HEK293T (cell line): ENCODE measurements around the gene TUBG2.

Experiments used
- CTCF ChIA-PET: fragments of 350-600 bp; formaldehyde crosslinking; extraction: SDS; loops from one replicate; lab custom pipeline; 2021; ENCODE audit warnings: antibody characterized with exemption, inconsistent platforms; lab: Yijun Ruan, JAX
- POLR2A ChIA-PET: fragments of 350-600 bp; formaldehyde crosslinking; extraction: SDS; loops from one replicate; lab custom pipeline; 2020; ENCODE audit warnings: antibody characterized with exemption, inconsistent platforms; lab: Yijun Ruan, JAX
- DNase-seq: peaks from one replicate; pipeline ENCODE4 v3.0.0; 2012; ENCODE audit warnings: mixed read lengths; ENCODE audit errors: extremely low spot score
- ARNT ChIP-seq: fragments of 450-650 bp; IDR thresholded peaks from 2 replicates; pipeline ENCODE4 v1.6.1; 2017; ENCODE audit warnings: mild to moderate bottlenecking
- BHLHE40 ChIP-seq: fragments of 450-650 bp; IDR thresholded peaks from 2 replicates; pipeline ENCODE4 v1.6.1; 2016; ENCODE audit warnings: mild to moderate bottlenecking, moderate library complexity, borderline replicate concordance
- CTBP1 ChIP-seq: fragments of 450-650 bp; IDR thresholded peaks from 2 replicates; pipeline ENCODE4 v1.6.1; 2016; ENCODE audit warnings: borderline replicate concordance
- ELF4 ChIP-seq: fragments of 450-650 bp; IDR thresholded peaks from 2 replicates; pipeline ENCODE4 v1.6.1; 2017; ENCODE audit warnings: antibody characterized with exemption
- FOXA1 ChIP-seq: fragments of 450-650 bp; IDR thresholded peaks from 2 replicates; pipeline ENCODE4 v1.6.1; 2016; ENCODE audit warnings: mild to moderate bottlenecking
- FOXK2 ChIP-seq: fragments of 450-650 bp; IDR thresholded peaks from 2 replicates; pipeline ENCODE4 v1.6.1; 2016; ENCODE audit warnings: mild to moderate bottlenecking
- FOXM1 ChIP-seq: fragments of 450-650 bp; IDR thresholded peaks from 2 replicates; pipeline ENCODE4 v1.6.1; 2017; ENCODE audit warnings: mild to moderate bottlenecking, borderline replicate concordance
- HDGF ChIP-seq: fragments of 450-650 bp; IDR thresholded peaks from 2 replicates; pipeline ENCODE4 v1.6.1; 2017; ENCODE audit warnings: antibody characterized with exemption, borderline replicate concordance
- L3MBTL2 ChIP-seq: fragments of 450-650 bp; conservative IDR thresholded peaks from 2 replicates; pipeline ENCODE4 v1.6.1; 2016; ENCODE audit warnings: mild to moderate bottlenecking
- LEF1 ChIP-seq: fragments of 450-650 bp; IDR thresholded peaks from 2 replicates; pipeline ENCODE4 v1.6.1; 2017; ENCODE audit warnings: mild to moderate bottlenecking, borderline replicate concordance
- NFRKB ChIP-seq: fragments of 450-650 bp; IDR thresholded peaks from 2 replicates; pipeline ENCODE4 v1.6.1; 2016; ENCODE audit warnings: mild to moderate bottlenecking, moderate library complexity
- PKNOX1 ChIP-seq: fragments of 450-650 bp; IDR thresholded peaks from 2 replicates; pipeline ENCODE4 v1.6.1; 2016
- SP1 ChIP-seq: fragments of 450-650 bp; IDR thresholded peaks from 2 replicates; pipeline ENCODE4 v1.6.1; 2017
- TARDBP ChIP-seq: fragments of 450-650 bp; IDR thresholded peaks from 2 replicates; pipeline ENCODE4 v1.6.1; 2016
- ZNF384 ChIP-seq: fragments of 450-650 bp; IDR thresholded peaks from 2 replicates; pipeline ENCODE4 v1.6.1; 2016

TUBG2 gene

GRCh38 chr17:42629411-42630009, 29.6 kb upstream of the TUBG2 start:
- TF ChIP-seq FOXM1 (no peak), BHLHE40 (no peak)
- DNase-seq, result no peak
- CTCF ChIA-PET, result no interaction called here
- POLR2A ChIA-PET, result no interaction called here

GRCh38 chr17:42632949-42633444, 26.1 kb upstream of the TUBG2 start:
- ChIA-PET CTCF (interaction anchor here (0.6 to 0.7 kb wide), 3 partner anchors 10 to 55 kb away, joined by 3 to 4 read pairs (median 3); partner anchors contain the start of gene PSMC3IP), POLR2A (interaction anchor here (0.6 to 1.0 kb wide), 5 partner anchors 11 to 53 kb away, joined by 3 to 5 read pairs (median 3); partner anchors contain the start of gene PLEKHH3)
- TF ChIP-seq PKNOX1 (no peak; the same call in 1 of the 2 replicates), L3MBTL2 (no peak), BHLHE40 (no peak)
- DNase-seq, result no peak

GRCh38 chr17:42639525-42640113, 19.5 kb upstream of the TUBG2 start:
- no peak for DNase-seq
- ChIA-PET POLR2A (interaction anchor here (0.6 to 1.1 kb wide), 3 partner anchors 18 to 133 kb away, joined by 3 to 4 read pairs (median 3); partner anchors contain the start of genes RETREG3 and TUBG1), CTCF (no interaction called here)
- TF ChIP-seq FOXA1, result no peak
- TF ChIP-seq FOXK2, result no peak
- TF ChIP-seq FOXM1, result no peak

GRCh38 chr17:42640121-42640520, 19.0 kb upstream of the TUBG2 start:
- no peak for TF ChIP-seq L3MBTL2
- no peak for DNase-seq
- POLR2A ChIA-PET, result interaction anchor here (0.9 kb wide), 1 partner anchor 18 kb away, joined by 3 read pairs; no protein-coding TSS in a partner anchor
- CTCF ChIA-PET, result no interaction called here

- TF ChIP-seq ARNT, result no peak
- TF ChIP-seq ZNF384, result no peak
- no peak for TF ChIP-seq ELF4
- no peak for TF ChIP-seq NFRKB
- no peak for TF ChIP-seq FOXK2
- CTCF ChIA-PET, result interaction anchor here (0.6 kb wide), 1 partner anchor 81 kb away, joined by 3 read pairs; no protein-coding TSS in a partner anchor
- POLR2A ChIA-PET, result interaction anchor here (0.5 to 0.7 kb wide), 2 partner anchors 11 to 14 kb away, joined by 3 read pairs; no protein-coding TSS in a partner anchor
- DNase-seq, result no peak
Observed at GRCh38 chr17:42642336-42642735, 16.7 kb upstream of the TUBG2 start.

GRCh38 chr17:42647778-42648177, 11.3 kb upstream of the TUBG2 start:
- ChIA-PET CTCF (no interaction called here), POLR2A (interaction anchor here (0.9 to 2.7 kb wide), 2 partner anchors 12 to 30 kb away, joined by 3 to 11 read pairs; partner anchors contain the start of gene TUBG2)
- TF ChIP-seq SP1, result no peak
- TF ChIP-seq ARNT, result no peak
- no peak for TF ChIP-seq FOXA1
- no peak for DNase-seq

GRCh38 chr17:42651392-42651791, 7.7 kb upstream of the TUBG2 start:
- DNase-seq, result no peak
- CTCF ChIA-PET, result interaction anchor here (1.2 kb wide), 1 partner anchor 28 kb away, joined by 4 read pairs; no protein-coding TSS in a partner anchor
- POLR2A ChIA-PET, result no interaction called here
- TF ChIP-seq LEF1, result no peak
- no peak for TF ChIP-seq FOXM1
- TF ChIP-seq TARDBP, result no peak
- TF ChIP-seq CTBP1, result no peak
- TF ChIP-seq HDGF, result no peak
- no peak for TF ChIP-seq NFRKB
- no peak for TF ChIP-seq BHLHE40
- TF ChIP-seq FOXK2, result no peak
- TF ChIP-seq SP1, result no peak
- TF ChIP-seq ELF4, result no peak
- no peak for TF ChIP-seq FOXA1
- TF ChIP-seq ZNF384, result no peak
- TF ChIP-seq L3MBTL2, result no peak

- POLR2A ChIA-PET, result interaction anchor here (0.7 to 2.6 kb wide), 12 partner anchors 8 to 344 kb away, joined by 3 to 19 read pairs (median 4); partner anchors contain the start of genes PLEKHH3, PSMC3IP, RETREG3 and RPL27
- CTCF ChIA-PET, result interaction anchor here (0.7 kb wide), 1 partner anchor 21 kb away, joined by 3 read pairs; no protein-coding TSS in a partner anchor
- peak; percentile 56; the same call in 1 of the 2 replicates for TF ChIP-seq L3MBTL2
- TF ChIP-seq FOXK2, result no peak
- 0 out of 2 replicates have a peak, but pooled peaks have one; percentile 57 for TF ChIP-seq ZNF384
- no peak for TF ChIP-seq ARNT
- DNase-seq, result peak; percentile 52
Observed at GRCh38 chr17:42653179-42654124, 5.6 kb upstream of the TUBG2 start.
